Measurements from ENCODE around the gene NR5A1.
A peak's percentile ranks its signal among the peaks of the same experiment; 100 is the strongest.

The NR5A1 gene

GRCh38 chr9:124482431-124483031 lies 24.7 kb downstream of the NR5A1 start:
- no peak for FAIRE-seq
- no peak for TF ChIP-seq CTCF (IDR thresholded peaks at IDR 0.05; ENCODE audit: insufficient read depth, missing control alignments)

GRCh38 chr9:124481115-124481514 lies 26.1 kb downstream of the NR5A1 start:
- no peak for DNase-seq (ENCODE audit: insufficient read length, low spot score)
- FAIRE-seq, result no peak
- no peak for TF ChIP-seq CTCF (IDR thresholded peaks at IDR 0.05; ENCODE audit: insufficient read depth, missing control alignments)

More at GRCh38 chr9:124482431-124483031, 24.7 kb downstream of the NR5A1 start:
- no peak for DNase-seq (ENCODE audit: insufficient read length, low spot score)

- TF ChIP-seq CTCF (IDR thresholded peaks at IDR 0.05; ENCODE audit: insufficient read depth, missing control alignments), result peak; percentile 45
- FAIRE-seq (no peak), DNase-seq (ENCODE audit: insufficient read length, low spot score) (no peak)
Observed at GRCh38 chr9:124480621-124480981, 26.6 kb downstream of the NR5A1 start.

GRCh38 chr9:124479947-124480620 lies 27.1 kb downstream of the NR5A1 start:
- no peak for FAIRE-seq
- TF ChIP-seq CTCF (IDR thresholded peaks at IDR 0.05; ENCODE audit: insufficient read depth, missing control alignments), result no peak

GRCh38 chr9:124479371-124479770 lies 27.8 kb downstream of the NR5A1 start:
- TF ChIP-seq CTCF (IDR thresholded peaks at IDR 0.05; ENCODE audit: insufficient read depth, missing control alignments), result no peak
- no peak for DNase-seq (ENCODE audit: insufficient read length, low spot score)
- no peak for FAIRE-seq

More at GRCh38 chr9:124479947-124480620, 27.1 kb downstream of the NR5A1 start:
- DNase-seq (ENCODE audit: insufficient read length, low spot score), result no peak

GRCh38 chr9:124478354-124478753 lies 28.8 kb downstream of the NR5A1 start:
- FAIRE-seq, result no peak
- no peak for DNase-seq (ENCODE audit: insufficient read length, low spot score)
- no peak for TF ChIP-seq CTCF (IDR thresholded peaks at IDR 0.05; ENCODE audit: insufficient read depth, missing control alignments)

- FAIRE-seq, result no peak
- TF ChIP-seq CTCF (IDR thresholded peaks at IDR 0.05; ENCODE audit: insufficient read depth, missing control alignments), result no peak
- DNase-seq (ENCODE audit: insufficient read length, low spot score), result no peak
Observed at GRCh38 chr9:124477648-124478285, 29.4 kb downstream of the NR5A1 start.

Measured in D721Med (cell line).